HG03045 (cell line): ENCODE measurements around the gene C12orf60.

Experiments
- ATAC-seq: cut with Tn5 transposase; IDR thresholded peaks from one replicate; pipeline ENCODE4 v1.9.1; 2021; ENCODE audit warnings: mild to moderate bottlenecking, moderate library complexity; ENCODE audit not compliant: unreplicated experiment

The C12orf60 gene

GRCh38 chr12:14871247-14871646 lies 67.8 kb downstream of the C12orf60 start:
- ATAC-seq: no peak

- ATAC-seq: no peak
Measured at GRCh38 chr12:14871886-14872285, 68.4 kb downstream of the C12orf60 start.

GRCh38 chr12:14873440-14874185 lies 70.1 kb downstream of the C12orf60 start:
- no peak for ATAC-seq
